HG03095 (cell line): ENCODE results near the gene MAML2.

Experiments used
- ATAC-seq: cut with Tn5 transposase; IDR thresholded peaks from one replicate; pipeline ENCODE4 v1.9.1; 2021; ENCODE audit warnings: moderate library complexity; ENCODE audit not compliant: unreplicated experiment

The MAML2 gene

GRCh38 chr11:96318850-96319249 is 24.1 kb downstream of the MAML2 start:
- no peak for ATAC-seq

GRCh38 chr11:96318399-96318798 is 24.6 kb downstream of the MAML2 start:
- ATAC-seq, result no peak

GRCh38 chr11:96317985-96318384 is 25.0 kb downstream of the MAML2 start:
- ATAC-seq, result no peak

GRCh38 chr11:96317571-96317970 is 25.4 kb downstream of the MAML2 start:
- no peak for ATAC-seq

GRCh38 chr11:96316869-96317268 is 26.1 kb downstream of the MAML2 start:
- ATAC-seq, result no peak

GRCh38 chr11:96315476-96315875 is 27.5 kb downstream of the MAML2 start:
- ATAC-seq, result no peak

GRCh38 chr11:96314326-96315020 is 28.5 kb downstream of the MAML2 start:
- no peak for ATAC-seq

- ATAC-seq, result no peak
Observed at GRCh38 chr11:96313163-96313562, 29.8 kb downstream of the MAML2 start.

- no peak for ATAC-seq
Observed at GRCh38 chr11:96311120-96311568, 31.9 kb downstream of the MAML2 start.

GRCh38 chr11:96310236-96310635 is 32.8 kb downstream of the MAML2 start:
- ATAC-seq, result no peak

- no peak for ATAC-seq
Observed at GRCh38 chr11:96309643-96310017, 33.4 kb downstream of the MAML2 start.

- no peak for ATAC-seq
Observed at GRCh38 chr11:96309016-96309642, 33.9 kb downstream of the MAML2 start.

- ATAC-seq, result no peak
Observed at GRCh38 chr11:96307776-96308140, 35.2 kb downstream of the MAML2 start.

GRCh38 chr11:96306933-96307775 is 35.8 kb downstream of the MAML2 start:
- no peak for ATAC-seq

- ATAC-seq, result no peak
Observed at GRCh38 chr11:96306600-96306932, 36.4 kb downstream of the MAML2 start.

GRCh38 chr11:96306071-96306470 is 36.9 kb downstream of the MAML2 start:
- no peak for ATAC-seq

- ATAC-seq, result no peak
Observed at GRCh38 chr11:96303980-96304379, 39.0 kb downstream of the MAML2 start.

- ATAC-seq, result no peak
Observed at GRCh38 chr11:96303064-96303463, 39.9 kb downstream of the MAML2 start.

GRCh38 chr11:96301818-96302217 is 41.2 kb downstream of the MAML2 start:
- no peak for ATAC-seq

- no peak for ATAC-seq
Observed at GRCh38 chr11:96299155-96299888, 43.7 kb downstream of the MAML2 start.

GRCh38 chr11:96295369-96295768 is 47.6 kb downstream of the MAML2 start:
- ATAC-seq, result no peak
